Lower leg skin (tissue), 3 donors: Measurements from ENCODE around the gene NCBP1.

ENCODE experiments used
- CTCF ChIP-seq, 3 donors: fragments of 450-650 bp; IDR thresholded peaks; one replicate each; pipeline ENCODE4 v1.5.1; 2016; ENCODE audit warnings: antibody characterized with exemption in 3 of 3, mild to moderate bottlenecking in 3 of 3, moderate library complexity in 2 of 3
- POLR2A ChIP-seq, 2 donors: fragments of 450-650 bp; IDR thresholded peaks; one replicate each; pipeline ENCODE4 v1.6.1; 2016 to 2017; ENCODE audit warnings: antibody characterized with exemption in 2 of 2, mild to moderate bottlenecking in 1 of 2, moderate library complexity in 1 of 2

DNA sequence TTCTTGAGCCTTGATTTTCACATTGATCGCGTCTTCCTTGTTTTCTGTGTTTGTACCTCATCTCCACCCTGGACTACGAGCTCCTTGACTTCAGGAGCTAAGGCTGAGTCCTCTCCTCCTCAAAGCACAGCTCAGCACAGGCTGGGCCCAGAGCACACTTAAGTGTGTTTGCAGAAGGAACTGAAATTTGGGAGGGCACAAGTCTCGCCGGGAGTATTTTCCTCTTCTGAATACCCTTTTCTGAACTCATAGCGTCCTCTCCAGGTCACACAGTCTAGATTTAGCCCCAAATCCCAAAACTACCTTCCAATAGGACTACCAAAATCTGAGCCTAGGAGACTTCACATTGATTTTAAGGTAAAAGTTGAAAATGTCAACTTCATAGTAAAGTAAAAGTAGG is 42.1 kb upstream of the NCBP1 start:
- TF ChIP-seq CTCF (IDR thresholded peaks at IDR 0.05) (no peak), POLR2A (IDR thresholded peaks at IDR 0.05) (no peak)
